PC-3 (cell line): ENCODE results near the gene SP100.

Source experiments
- EZH2phosphoT487 ChIP-seq: fragments of 300-600 bp; sonication (generic); IDR thresholded peaks from 2 replicates; pipeline ENCODE4 v1.6.1; 2018; ENCODE audit warnings: mild to moderate bottlenecking, antibody characterized with exemption, low read length, borderline replicate concordance
- TF ChIP-seq, protein P1 (sequence below): fragments of 300-600 bp; sonication (generic); conservative IDR thresholded peaks from 2 replicates; pipeline ENCODE4 v1.5.1; 2017; ENCODE audit warnings: antibody characterized with exemption, low read depth, mild to moderate bottlenecking, low read length

DNA sequence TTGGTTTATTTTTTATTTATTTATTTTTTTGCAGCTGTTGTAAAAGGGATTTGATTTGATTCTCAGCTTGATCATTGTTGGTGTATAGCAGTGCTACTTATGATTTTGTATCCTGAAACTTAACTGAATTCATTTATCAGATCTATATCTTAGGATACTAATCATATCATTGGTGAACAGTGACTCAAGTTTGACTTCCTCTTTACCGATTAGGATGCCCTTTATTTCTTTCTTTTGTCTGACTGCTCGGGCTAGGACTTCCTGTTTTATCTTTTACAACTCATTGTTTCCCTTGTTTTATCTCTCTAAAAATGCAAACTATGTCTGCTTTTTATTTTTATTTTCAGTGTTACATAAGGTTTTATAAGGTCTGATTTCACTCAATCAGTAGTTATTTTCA lies 23.6 kb downstream of the SP100 start:
- TF ChIP-seq, protein P1, sequence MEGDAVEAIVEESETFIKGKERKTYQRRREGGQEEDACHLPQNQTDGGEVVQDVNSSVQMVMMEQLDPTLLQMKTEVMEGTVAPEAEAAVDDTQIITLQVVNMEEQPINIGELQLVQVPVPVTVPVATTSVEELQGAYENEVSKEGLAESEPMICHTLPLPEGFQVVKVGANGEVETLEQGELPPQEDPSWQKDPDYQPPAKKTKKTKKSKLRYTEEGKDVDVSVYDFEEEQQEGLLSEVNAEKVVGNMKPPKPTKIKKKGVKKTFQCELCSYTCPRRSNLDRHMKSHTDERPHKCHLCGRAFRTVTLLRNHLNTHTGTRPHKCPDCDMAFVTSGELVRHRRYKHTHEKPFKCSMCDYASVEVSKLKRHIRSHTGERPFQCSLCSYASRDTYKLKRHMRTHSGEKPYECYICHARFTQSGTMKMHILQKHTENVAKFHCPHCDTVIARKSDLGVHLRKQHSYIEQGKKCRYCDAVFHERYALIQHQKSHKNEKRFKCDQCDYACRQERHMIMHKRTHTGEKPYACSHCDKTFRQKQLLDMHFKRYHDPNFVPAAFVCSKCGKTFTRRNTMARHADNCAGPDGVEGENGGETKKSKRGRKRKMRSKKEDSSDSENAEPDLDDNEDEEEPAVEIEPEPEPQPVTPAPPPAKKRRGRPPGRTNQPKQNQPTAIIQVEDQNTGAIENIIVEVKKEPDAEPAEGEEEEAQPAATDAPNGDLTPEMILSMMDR = no peak
- no peak for TF ChIP-seq EZH2phosphoT487
